Activated CD8-positive, alpha-beta memory T cell treated with anti-CD3 and anti-CD28 coated beads, Interleukin-2, amount 10 ng/mL, durations not matched to agents 7 days and 5 days (primary cell): ENCODE measurements around the gene A4GNT. TPM values are rescaled to one million over a fixed set of nuclear protein-coding genes. Genes with fewer than 3 reads are reported as not detected.
"Not testable (repeated sequence)": the region's sequence is repeated elsewhere in the genome, so short reads cannot be mapped to it uniquely, and the experiment has no call there.

Experiments used
- ATAC-seq: fragments of 150-1000 bp; cut with Tn5 transposase; one replicate; pipeline ENCODE4 v1.10.0; 2021; ENCODE audit warnings: moderate library complexity
- CTCF ChIA-PET: fragments of 350-600 bp; sonication (Branson Sonifier 250); formaldehyde crosslinking; loops from one replicate; lab custom pipeline; 2021; ENCODE audit warnings: antibody characterized with exemption; lab: Charles Lee
- DNase-seq: peaks from one replicate; pipeline ENCODE4 v3.0.0-alpha.2; 2020
- H3K27ac Mint-ChIP-seq: one replicate; pipeline ENCODE4 v1.8.0; 2021; ENCODE audit warnings: mild to moderate bottlenecking, mixed read lengths
- H3K27me3 Mint-ChIP-seq: one replicate; pipeline ENCODE4 v1.8.0; 2021; ENCODE audit warnings: mixed read lengths
- H3K36me3 Mint-ChIP-seq: one replicate; pipeline ENCODE4 v1.8.0; 2021; ENCODE audit warnings: mild to moderate bottlenecking, mixed read lengths
- H3K4me1 Mint-ChIP-seq: one replicate; pipeline ENCODE4 v1.8.0; 2021; ENCODE audit warnings: mixed read lengths
- H3K4me3 Mint-ChIP-seq: one replicate; pipeline ENCODE4 v1.8.0; 2021; ENCODE audit warnings: mild to moderate bottlenecking, moderate library complexity, mixed read lengths
- H3K9me3 Mint-ChIP-seq: one replicate; pipeline ENCODE4 v1.8.0; 2022; ENCODE audit warnings: low read depth, mixed read lengths
- total RNA-seq, 2 experiments: library from RNA; stranded (reverse); gene quantifications; one replicate each; pipeline ENCODE4 v1.2.3, GENCODE V29; 2021

The A4GNT gene
- not detected for total RNA-seq

- H3K4me3 Mint-ChIP-seq, result no peak within 1 kb of the TSS
Observed at GRCh38 chr3:138132239-138132638, at the start of gene A4GNT. Gene A4GNT (minus strand): TSS chr3:138132390. CDS start chr3:138131256, 1,134 bp downstream.

GRCh38 chr3:138180375-138181029 is 48.3 kb upstream of the A4GNT start:
- Mint-ChIP-seq H3K4me1 (peaks cover 3% of the 10 kb centered on the region), H3K36me3 (no peaks in the 10 kb centered on the region), H3K9me3 (no peaks in the 10 kb centered on the region), H3K27ac (no peak overlapping the region), H3K27me3 (peaks cover 20% of the 10 kb centered on the region), H3K4me3 (no peak overlapping the region)
- ATAC-seq (peak; percentile 87), DNase-seq (peak; percentile 55)
- CTCF ChIA-PET, result interaction anchor here (1.1 to 1.3 kb wide), 7 partner anchors 13 to 735 kb away, joined by 3 to 5 read pairs (median 4); partner anchors contain the start of genes MRAS and NME9

More at GRCh38 chr3:138132239-138132638, at the start of gene A4GNT:
- no peaks in the 10 kb centered on the region for H3K36me3 Mint-ChIP-seq
- no peak for ATAC-seq
- no peak within 1 kb of the TSS for H3K27ac Mint-ChIP-seq
- no peaks in the 10 kb centered on the region for H3K4me1 Mint-ChIP-seq
- H3K27me3 Mint-ChIP-seq, result peaks cover 35% of the 10 kb centered on the region
- H3K9me3 Mint-ChIP-seq, result no peaks in the 10 kb centered on the region
- no peak for DNase-seq
- CTCF ChIA-PET, result interaction anchor here (0.6 to 0.8 kb wide), 2 partner anchors 11 to 12 kb away, joined by 3 to 5 read pairs; no protein-coding TSS in a partner anchor

- peaks cover 33% of the 10 kb centered on the region for H3K4me1 Mint-ChIP-seq
- CTCF ChIA-PET, result interaction anchor here (1.0 to 2.3 kb wide), 6 partner anchors 12 to 741 kb away, joined by 3 to 15 read pairs (median 4); partner anchors contain the start of gene ARMC8
- peak within 1 kb of the TSS; percentile 95 for H3K27ac Mint-ChIP-seq
Observed at GRCh38 chr3:138174421-138175131, 42.4 kb upstream of the A4GNT start, which contains the start of gene DBR1. Gene DBR1 (minus strand): TSS chr3:138174921. CDS start chr3:138174795, 126 bp downstream.

GRCh38 chr3:138173769-138174420 is 41.7 kb upstream of the A4GNT start:
- DNase-seq, result no peak
- Mint-ChIP-seq H3K9me3 (no peaks in the 10 kb centered on the region), H3K27ac (peak overlapping the region; percentile 95), H3K4me3 (peak overlapping the region; percentile 97), H3K36me3 (peaks cover 22% of the 10 kb centered on the region), H3K4me1 (peaks cover 33% of the 10 kb centered on the region), H3K27me3 (peaks cover 2% of the 10 kb centered on the region)
- ATAC-seq, result peak; percentile 6
- CTCF ChIA-PET, result interaction anchor here (0.6 to 2.3 kb wide), 6 partner anchors 12 to 742 kb away, joined by 3 to 15 read pairs (median 4); partner anchors contain the start of gene ARMC8

More at GRCh38 chr3:138174421-138175131, 42.4 kb upstream of the A4GNT start, which contains the start of gene DBR1:
- DNase-seq (peak; percentile 85), ATAC-seq (peak; percentile 92)
- H3K27me3 Mint-ChIP-seq, result peaks cover 2% of the 10 kb centered on the region
- H3K9me3 Mint-ChIP-seq, result no peaks in the 10 kb centered on the region
- H3K36me3 Mint-ChIP-seq, result peaks cover 21% of the 10 kb centered on the region
- peak within 1 kb of the TSS; percentile 97 for H3K4me3 Mint-ChIP-seq

DNA sequence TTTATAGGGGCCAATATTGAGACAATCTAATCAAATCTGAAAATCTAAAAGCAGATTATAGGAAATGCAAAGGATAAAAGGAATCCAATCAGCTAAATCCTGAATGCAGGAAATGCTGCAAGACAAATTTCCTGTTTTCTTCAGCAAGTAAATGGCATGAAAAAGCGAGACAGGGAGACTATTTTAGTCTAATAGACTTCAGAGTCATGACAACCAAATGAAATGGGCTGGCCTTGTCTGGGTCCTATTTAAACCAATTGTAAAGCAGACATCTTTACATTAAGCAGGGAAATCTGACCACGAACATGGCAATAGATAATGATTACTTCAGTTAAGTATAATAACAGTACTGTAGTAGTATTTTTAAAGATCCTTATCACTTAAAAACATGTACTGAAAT is 40.4 kb upstream of the A4GNT start:
- Mint-ChIP-seq H3K4me1 (peaks cover 33% of the 10 kb centered on the region), H3K9me3 (no peaks in the 10 kb centered on the region), H3K27me3 (no peaks in the 10 kb centered on the region), H3K36me3 (peaks cover 31% of the 10 kb centered on the region), H3K4me3 (peak overlapping the region; percentile 48), H3K27ac (no peak overlapping the region)
- ATAC-seq, result no peak
- no peak for DNase-seq
- CTCF ChIA-PET, result interaction anchor here (1.0 to 1.2 kb wide), 2 partner anchors 421 to 743 kb away, joined by 3 read pairs; partner anchors contain the start of gene CEP70

DNA sequence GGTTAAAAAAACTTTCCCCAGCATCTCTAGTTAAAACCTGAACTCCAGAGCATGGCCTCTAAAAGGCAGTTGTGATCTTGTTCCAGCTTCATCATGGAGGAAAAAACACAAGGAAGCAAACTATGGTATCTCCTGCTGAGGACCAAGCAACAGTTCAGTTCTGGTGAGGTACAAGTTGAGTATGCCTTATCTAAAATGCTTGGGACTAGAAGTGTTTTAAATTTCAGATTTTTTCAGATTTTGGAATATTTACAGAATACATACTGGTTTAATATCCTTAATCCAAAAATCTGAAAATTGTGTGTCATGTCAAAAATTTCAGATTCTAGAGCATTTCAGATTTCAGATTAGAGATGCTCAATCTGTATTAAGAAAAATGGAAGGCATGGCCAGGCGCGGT is 32.9 kb upstream of the A4GNT start:
- ATAC-seq, result no peak
- DNase-seq, result no peak
- H3K4me3 Mint-ChIP-seq, result no peak overlapping the region
- CTCF ChIA-PET, result no interaction called here
- no peaks in the 10 kb centered on the region for H3K4me1 Mint-ChIP-seq
- no peak overlapping the region for H3K27ac Mint-ChIP-seq
- peaks cover 60% of the 10 kb centered on the region for H3K36me3 Mint-ChIP-seq
- H3K9me3 Mint-ChIP-seq, result no peaks in the 10 kb centered on the region
- H3K27me3 Mint-ChIP-seq, result no peaks in the 10 kb centered on the region

DNA sequence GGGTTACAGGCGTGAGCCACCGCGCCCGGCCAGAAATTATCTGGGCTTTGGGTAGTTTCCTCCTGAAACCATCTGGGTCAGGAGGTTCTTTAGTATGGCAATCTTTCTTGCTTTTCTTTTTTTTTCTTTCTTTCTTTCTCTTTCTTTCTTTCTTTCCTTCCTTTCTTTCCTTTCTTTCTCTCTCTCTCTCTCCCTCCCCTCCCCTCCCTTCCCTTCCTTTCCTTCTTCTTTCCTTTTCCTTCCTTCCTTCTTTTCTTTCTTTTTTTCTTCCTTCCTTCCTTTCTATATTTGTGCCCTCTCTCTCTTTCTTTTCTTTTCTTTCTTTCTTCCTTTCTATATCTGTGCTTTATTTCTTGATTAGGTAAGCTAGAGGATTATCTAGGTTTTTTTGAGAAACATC is 25.6 kb upstream of the A4GNT start:
- CTCF ChIA-PET, result no interaction called here
- no peak for ATAC-seq
- H3K9me3 Mint-ChIP-seq, result peaks cover 5% of the 10 kb centered on the region

DNA sequence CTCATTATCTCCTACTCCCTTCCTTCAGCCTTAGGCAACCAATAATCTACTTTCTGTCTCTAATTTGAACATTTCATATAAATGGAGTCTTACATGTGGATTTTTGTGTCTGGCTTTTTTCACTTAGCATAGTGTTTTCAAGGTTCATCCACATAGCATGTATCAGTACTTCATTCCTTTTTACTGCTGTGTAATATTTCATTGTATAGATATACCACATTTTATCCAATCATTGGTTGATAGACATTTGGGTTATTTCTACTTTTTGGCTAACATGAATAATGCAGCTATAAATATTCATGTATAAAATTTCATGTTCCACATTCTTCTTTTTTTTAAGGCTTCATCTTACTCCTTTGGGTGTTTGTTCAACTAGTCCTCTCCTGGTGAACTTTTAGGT is 22.3 kb upstream of the A4GNT start:
- Mint-ChIP-seq H3K27me3 (peaks cover 2% of the 10 kb centered on the region), H3K4me3 (no peak overlapping the region), H3K36me3 (peaks cover 3% of the 10 kb centered on the region), H3K4me1 (no peaks in the 10 kb centered on the region), H3K9me3 (peaks cover 5% of the 10 kb centered on the region), H3K27ac (no peak overlapping the region)
- ATAC-seq (no peak), DNase-seq (no peak)
- CTCF ChIA-PET, result no interaction called here

More for the DNA sequence above, 25.6 kb upstream of the A4GNT start:
- Mint-ChIP-seq H3K4me3 (no peak overlapping the region), H3K27ac (no peak overlapping the region), H3K36me3 (peaks cover 24% of the 10 kb centered on the region), H3K4me1 (no peaks in the 10 kb centered on the region), H3K27me3 (peaks cover 2% of the 10 kb centered on the region)
- no peak for DNase-seq

- CTCF ChIA-PET, result no interaction called here
- no peak overlapping the region for H3K4me3 Mint-ChIP-seq
- no peak for ATAC-seq
Observed at GRCh38 chr3:138148503-138148902, 16.3 kb upstream of the A4GNT start.

DNA sequence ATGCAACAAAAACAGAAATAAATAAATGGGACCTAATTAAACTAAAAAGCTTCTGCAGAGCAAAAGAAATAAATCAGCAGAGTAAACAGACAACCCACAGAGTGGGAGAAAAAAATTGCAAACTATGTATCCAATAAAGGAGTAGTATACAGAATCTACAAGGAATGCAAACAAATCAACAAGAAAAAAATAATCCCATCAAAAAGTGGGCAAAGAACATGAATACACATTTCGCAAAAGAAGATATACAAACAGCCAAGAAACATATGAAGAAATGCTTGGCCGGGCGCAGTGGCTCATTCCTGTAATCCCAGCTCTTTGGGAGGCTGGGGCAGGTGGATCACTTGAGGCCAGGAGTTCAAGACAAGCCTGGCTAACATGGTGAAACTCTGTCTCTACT is 10.0 kb upstream of the A4GNT start:
- H3K27ac Mint-ChIP-seq, H3K36me3 Mint-ChIP-seq, DNase-seq, H3K9me3 Mint-ChIP-seq, H3K4me3 Mint-ChIP-seq, CTCF ChIA-PET, H3K4me1 Mint-ChIP-seq, ATAC-seq: not testable (repeated sequence)
- peaks cover 44% of the 10 kb centered on the region for H3K27me3 Mint-ChIP-seq

More at GRCh38 chr3:138148503-138148902, 16.3 kb upstream of the A4GNT start:
- Mint-ChIP-seq H3K27ac (no peak overlapping the region), H3K27me3 (peaks cover 19% of the 10 kb centered on the region), H3K9me3 (no peaks in the 10 kb centered on the region), H3K4me1 (no peaks in the 10 kb centered on the region), H3K36me3 (peaks cover under 1% of the 10 kb centered on the region)
- no peak for DNase-seq

DNA sequence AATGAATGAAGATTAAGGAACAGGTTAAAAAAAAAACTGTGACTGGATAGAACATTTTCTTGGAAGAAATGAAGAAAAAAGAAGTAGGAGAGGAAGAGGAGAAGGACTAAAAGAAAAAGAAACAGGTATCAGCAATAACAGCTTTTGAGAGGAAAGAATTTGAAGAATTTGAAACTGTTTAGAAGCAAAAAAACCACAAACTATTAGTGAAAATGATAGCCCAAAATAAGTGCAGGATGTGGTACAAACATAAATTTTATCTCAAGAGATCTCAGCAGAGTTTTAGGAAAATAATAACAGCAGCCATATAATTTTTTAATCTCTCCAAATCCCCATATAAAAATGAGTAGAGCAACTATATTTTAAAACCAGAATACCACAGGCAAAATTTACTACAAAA is 8.8 kb upstream of the A4GNT start:
- Mint-ChIP-seq H3K27me3 (peaks cover 46% of the 10 kb centered on the region), H3K27ac (no peak overlapping the region)

GRCh38 chr3:138139691-138140090 is 7.5 kb upstream of the A4GNT start:
- CTCF ChIA-PET, result no interaction called here
- Mint-ChIP-seq H3K27me3 (peaks cover 46% of the 10 kb centered on the region), H3K27ac (no peak overlapping the region), H3K4me3 (no peak overlapping the region), H3K4me1 (peaks cover 2% of the 10 kb centered on the region), H3K9me3 (no peaks in the 10 kb centered on the region), H3K36me3 (no peaks in the 10 kb centered on the region)
- DNase-seq (no peak), ATAC-seq (no peak)

More for the DNA sequence above, 8.8 kb upstream of the A4GNT start:
- peaks cover 2% of the 10 kb centered on the region for H3K4me1 Mint-ChIP-seq
- no peak for ATAC-seq
- H3K9me3 Mint-ChIP-seq, result no peaks in the 10 kb centered on the region
- CTCF ChIA-PET, result no interaction called here
- DNase-seq, result no peak
- no peak overlapping the region for H3K4me3 Mint-ChIP-seq
- no peaks in the 10 kb centered on the region for H3K36me3 Mint-ChIP-seq

- ATAC-seq (no peak), DNase-seq (no peak)
- H3K36me3 Mint-ChIP-seq, result no peaks in the 10 kb centered on the region
- no peak overlapping the region for H3K4me3 Mint-ChIP-seq
- H3K4me1 Mint-ChIP-seq, result peaks cover 2% of the 10 kb centered on the region
- H3K27ac Mint-ChIP-seq, result no peak overlapping the region
- H3K27me3 Mint-ChIP-seq, result peaks cover 39% of the 10 kb centered on the region
- no peaks in the 10 kb centered on the region for H3K9me3 Mint-ChIP-seq
- CTCF ChIA-PET, result no interaction called here
Observed at GRCh38 chr3:138137861-138138260, 5.7 kb upstream of the A4GNT start.
